GM19239 (cell line): ENCODE results near the gene ERMN.
"Not testable (repeated sequence)": the region's sequence is repeated elsewhere in the genome, so short reads cannot be mapped to it uniquely, and the experiment has no call there.

Source experiments
- DNase-seq: peaks from one replicate; pipeline ENCODE4 v3.0.0; 2011; ENCODE audit warnings: low spot score; ENCODE audit not compliant: insufficient read length
- FAIRE-seq: peaks from 2 replicates; lab custom pipeline; 2011; peaks lifted over from hg19 to GRCh38; lab: Jason Lieb, UNC

ERMN gene

DNA sequence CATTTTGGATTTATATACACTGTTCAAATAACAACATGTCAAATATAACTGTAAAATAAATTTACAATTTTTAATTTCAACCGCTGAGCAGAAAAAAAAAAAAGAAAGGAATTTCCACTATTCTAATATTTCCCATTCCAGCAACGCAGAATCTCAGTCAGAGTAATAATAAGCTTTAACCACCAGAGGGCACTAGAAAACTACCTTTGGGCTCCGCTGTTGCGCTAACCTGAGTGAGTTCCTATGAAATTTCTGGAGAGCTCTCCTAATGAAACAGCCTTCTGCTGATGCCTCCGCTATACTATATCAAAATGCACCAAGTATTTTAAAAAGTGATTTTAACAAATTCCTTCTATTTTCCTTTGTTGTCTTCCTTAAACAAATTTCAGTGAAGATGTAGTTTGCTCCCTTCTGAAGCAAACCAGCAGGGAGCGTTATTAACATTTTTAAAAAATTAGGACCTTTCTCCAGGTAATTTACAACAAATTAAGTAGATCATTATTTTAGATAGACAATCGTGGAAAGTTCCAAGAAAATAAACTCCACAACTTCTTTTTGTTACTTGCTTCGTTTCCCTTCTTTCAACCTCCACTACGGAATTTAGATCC is 23.0 kb downstream of the ERMN start:
- DNase-seq = peak; percentile 37
- FAIRE-seq = peak; percentile 91

GRCh38 chr2:157301307-157301706 is 24.3 kb downstream of the ERMN start:
- DNase-seq = no peak
- no peak for FAIRE-seq

DNA sequence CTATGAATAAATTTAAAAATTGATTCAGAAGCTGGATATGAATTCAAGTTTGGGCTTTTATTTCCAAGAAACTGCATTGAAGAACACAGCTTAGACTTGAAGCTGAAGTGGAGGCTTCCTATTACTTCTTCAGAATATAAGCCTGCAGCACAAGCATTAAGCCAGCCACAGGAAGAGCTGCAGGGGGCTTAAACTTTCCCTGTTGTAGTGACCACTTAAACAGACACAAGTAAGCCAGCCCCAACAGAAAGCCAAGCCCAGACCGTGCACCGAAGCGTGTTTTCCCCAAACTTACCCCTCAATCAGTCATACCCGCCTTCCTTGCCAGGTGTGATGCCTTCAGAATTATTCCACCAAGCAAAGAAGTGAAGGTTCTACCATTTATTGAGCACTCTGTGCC is 28.7 kb downstream of the ERMN start:
- FAIRE-seq (no peak), DNase-seq (no peak)

GRCh38 chr2:157296490-157296889 is 29.1 kb downstream of the ERMN start:
- no peak for FAIRE-seq

DNA sequence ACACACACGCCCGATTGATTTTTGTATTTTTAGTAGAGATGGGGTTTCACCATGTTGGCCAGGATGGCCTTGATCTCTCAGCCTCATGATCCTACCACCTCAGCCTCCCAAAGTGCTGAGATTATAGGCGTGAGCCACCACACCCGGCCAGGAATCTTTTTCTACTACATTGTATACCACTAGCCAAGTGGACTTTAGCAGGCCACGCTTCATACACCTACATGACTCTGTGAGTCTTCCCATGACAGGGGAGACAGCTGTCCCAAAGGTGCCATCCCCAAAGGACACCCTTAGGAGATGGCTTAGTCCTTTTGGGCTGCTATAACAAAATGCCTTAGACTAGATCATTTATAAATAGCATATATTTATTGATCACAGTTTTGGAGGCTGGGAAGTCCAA is 32.8 kb downstream of the ERMN start:
- DNase-seq (no peak), FAIRE-seq (no peak)

More at GRCh38 chr2:157296490-157296889, 29.1 kb downstream of the ERMN start:
- no peak for DNase-seq

- FAIRE-seq (no peak), DNase-seq (no peak)
Observed at GRCh38 chr2:157291018-157291417, 34.6 kb downstream of the ERMN start.

DNA sequence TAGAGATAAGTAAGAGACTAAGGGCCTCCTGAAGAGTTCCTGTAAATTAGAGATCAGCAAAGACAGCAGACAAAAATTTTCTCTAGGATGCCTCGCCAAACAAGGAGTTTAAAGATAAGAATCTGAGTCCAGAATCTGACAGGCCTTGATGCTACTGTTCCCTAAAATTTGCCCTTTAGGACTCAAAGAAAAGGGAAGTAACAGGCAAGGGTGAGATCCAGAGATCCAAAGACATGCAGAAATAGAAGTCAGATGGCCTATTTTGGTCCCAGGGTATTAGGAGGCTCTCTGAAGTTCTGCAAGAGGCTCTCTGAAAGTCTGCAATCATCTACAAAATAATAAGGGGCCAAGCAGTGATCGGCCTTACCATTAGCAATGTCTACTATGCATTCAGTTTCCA is 35.1 kb downstream of the ERMN start:
- FAIRE-seq = no peak
- DNase-seq = no peak

DNA sequence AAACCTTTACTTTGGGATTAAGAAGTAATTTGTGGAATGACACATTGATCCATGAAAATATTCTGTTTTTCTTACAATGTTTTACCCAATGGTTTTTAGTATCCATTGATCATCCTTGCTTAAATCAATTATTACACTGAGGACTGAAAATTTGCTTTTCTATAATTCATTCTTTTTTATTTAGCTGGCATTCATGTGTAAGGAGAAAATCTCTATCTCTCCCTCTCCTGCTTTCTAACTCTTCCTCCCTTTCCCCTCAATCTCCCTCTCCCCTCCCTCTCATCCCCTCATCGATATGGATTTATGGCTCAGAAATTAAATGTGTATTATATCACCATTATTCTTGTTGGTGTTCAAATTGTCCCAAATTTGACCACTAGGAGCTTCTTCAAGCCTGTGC is 38.5 kb downstream of the ERMN start:
- no peak for FAIRE-seq
- no peak for DNase-seq

GRCh38 chr2:157283468-157283867 is 42.2 kb downstream of the ERMN start:
- FAIRE-seq (no peak), DNase-seq (no peak)

DNA sequence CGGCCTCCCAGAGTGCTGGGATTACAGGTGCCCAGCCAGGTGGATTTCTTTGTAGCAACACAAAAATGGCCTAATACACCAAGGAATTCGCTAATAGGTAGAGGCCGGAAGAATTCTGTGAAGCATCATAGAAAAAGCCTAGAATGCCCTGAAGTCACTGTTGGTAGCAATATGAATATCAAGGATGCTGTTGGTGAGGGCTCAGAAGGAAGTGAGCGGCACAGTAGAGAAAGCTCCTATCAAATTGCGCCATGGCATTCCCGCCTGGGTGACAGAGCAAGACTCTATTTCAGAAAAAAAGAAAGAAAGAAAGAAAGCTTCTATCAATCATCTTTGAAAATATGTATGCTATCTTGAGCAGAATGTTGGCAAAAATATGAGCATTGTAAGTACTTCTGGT is 44.3 kb downstream of the ERMN start:
- DNase-seq (no peak), FAIRE-seq (no peak)

GRCh38 chr2:157279311-157279710 is 46.3 kb downstream of the ERMN start:
- FAIRE-seq, DNase-seq: not testable (repeated sequence)

DNA sequence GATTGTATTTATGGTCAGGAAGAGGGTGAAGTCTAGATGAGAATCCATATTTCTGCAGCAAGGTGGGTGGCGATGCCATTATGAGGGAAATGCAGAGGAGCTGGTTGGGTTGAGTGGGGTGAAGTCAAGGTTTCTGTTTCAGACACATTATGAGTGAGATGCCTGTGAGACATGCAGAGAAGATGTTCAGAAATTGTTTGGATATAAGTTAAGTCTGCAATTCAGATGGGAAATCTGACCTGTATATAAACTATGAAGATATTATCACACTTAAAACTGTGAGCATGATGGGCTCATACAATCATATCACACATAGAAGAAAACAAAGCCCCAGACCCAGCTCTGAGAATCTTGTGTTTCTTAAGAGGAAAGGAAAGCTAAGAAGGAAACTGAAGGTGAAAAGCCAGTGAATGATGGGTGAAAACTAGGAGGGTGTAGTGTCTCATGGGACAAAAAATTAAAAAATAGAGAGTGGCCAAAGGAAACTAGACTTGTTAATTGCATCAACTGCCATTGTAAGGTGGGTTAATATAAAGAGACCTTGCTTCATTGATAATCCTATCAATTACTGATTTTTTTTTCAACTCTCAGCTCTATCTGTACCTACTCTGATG is 53.9 kb downstream of the ERMN start:
- FAIRE-seq (peak; percentile 21), DNase-seq (no peak)

- DNase-seq (no peak), FAIRE-seq (no peak)
Observed at GRCh38 chr2:157269922-157270321, 55.7 kb downstream of the ERMN start.

GRCh38 chr2:157269060-157269459 is 56.6 kb downstream of the ERMN start:
- DNase-seq (no peak), FAIRE-seq (no peak)
